ENCODE measurements around the gene HRK.

GRCh38 chr12:116813271-116814041 is 67.8 kb downstream of the HRK start:
- TF ChIP-seq, protein P1, sequence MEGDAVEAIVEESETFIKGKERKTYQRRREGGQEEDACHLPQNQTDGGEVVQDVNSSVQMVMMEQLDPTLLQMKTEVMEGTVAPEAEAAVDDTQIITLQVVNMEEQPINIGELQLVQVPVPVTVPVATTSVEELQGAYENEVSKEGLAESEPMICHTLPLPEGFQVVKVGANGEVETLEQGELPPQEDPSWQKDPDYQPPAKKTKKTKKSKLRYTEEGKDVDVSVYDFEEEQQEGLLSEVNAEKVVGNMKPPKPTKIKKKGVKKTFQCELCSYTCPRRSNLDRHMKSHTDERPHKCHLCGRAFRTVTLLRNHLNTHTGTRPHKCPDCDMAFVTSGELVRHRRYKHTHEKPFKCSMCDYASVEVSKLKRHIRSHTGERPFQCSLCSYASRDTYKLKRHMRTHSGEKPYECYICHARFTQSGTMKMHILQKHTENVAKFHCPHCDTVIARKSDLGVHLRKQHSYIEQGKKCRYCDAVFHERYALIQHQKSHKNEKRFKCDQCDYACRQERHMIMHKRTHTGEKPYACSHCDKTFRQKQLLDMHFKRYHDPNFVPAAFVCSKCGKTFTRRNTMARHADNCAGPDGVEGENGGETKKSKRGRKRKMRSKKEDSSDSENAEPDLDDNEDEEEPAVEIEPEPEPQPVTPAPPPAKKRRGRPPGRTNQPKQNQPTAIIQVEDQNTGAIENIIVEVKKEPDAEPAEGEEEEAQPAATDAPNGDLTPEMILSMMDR (IDR thresholded peaks at IDR 0.05) = no peak
- TF ChIP-seq POLR2AphosphoS5 (IDR thresholded peaks at IDR 0.05) = no peak
